HepG2 (cell line): ENCODE measurements around the gene CISD1. TPM values are rescaled to one million over a fixed set of nuclear protein-coding genes. Genes with fewer than 3 reads are reported as not detected.

ENCODE experiments used
- AGO1 ChIP-seq: fragments of 200-400 bp; formaldehyde crosslinking; IDR thresholded peaks from 2 replicates; pipeline ENCODE4 v1.6.1; 2017; ENCODE audit warnings: mild to moderate bottlenecking, low read depth, low read length, moderate library complexity; ENCODE audit not compliant: poor library complexity, severe bottlenecking
- ATF1 ChIP-seq: IDR thresholded peaks from 2 replicates; pipeline ENCODE4 v1.6.1; 2016; ENCODE audit warnings: mild to moderate bottlenecking, control low read depth
- ATF5 ChIP-seq: sonication (generic); formaldehyde crosslinking; IDR thresholded peaks from 2 replicates; pipeline ENCODE4 v1.4.0; 2020; ENCODE audit warnings: mild to moderate bottlenecking, low read depth, missing genetic modification reagents
- ELF1 ChIP-seq: sonication (generic); formaldehyde crosslinking; IDR thresholded peaks from 2 replicates; pipeline ENCODE4 v1.4.0; 2020; ENCODE audit warnings: missing genetic modification reagents
- FOSL1 ChIP-seq: sonication (generic); formaldehyde crosslinking; IDR thresholded peaks from 2 replicates; pipeline ENCODE4 v1.9.0; 2021; ENCODE audit warnings: missing genetic modification reagents, borderline replicate concordance
- GMEB1 ChIP-seq: sonication (generic); formaldehyde crosslinking; IDR thresholded peaks from 2 replicates; pipeline ENCODE4 v1.5.1; 2020; ENCODE audit warnings: missing genetic modification reagents, mild to moderate bottlenecking, borderline replicate concordance
- HCFC1 ChIP-seq: fragments of 150-350 bp; IDR thresholded peaks from 2 replicates; pipeline ENCODE4 v1.6.1; 2014; ENCODE audit warnings: low read depth, low read length
- HHEX ChIP-seq: IDR thresholded peaks from 2 replicates; pipeline ENCODE4 v1.6.1; 2016; ENCODE audit warnings: control low read depth
- HMG20B ChIP-seq: conservative IDR thresholded peaks from 2 replicates; pipeline ENCODE4 v1.6.1; 2016; ENCODE audit warnings: missing genetic modification reagents, missing compliant biosample characterization
- KIAA2018 ChIP-seq: sonication (generic); formaldehyde crosslinking; IDR thresholded peaks from 2 replicates; pipeline ENCODE4 v1.5.0; 2020; ENCODE audit warnings: mild to moderate bottlenecking, missing genetic modification reagents, borderline replicate concordance
- KMT2B ChIP-seq: IDR thresholded peaks from 2 replicates; pipeline ENCODE4 v1.6.1; 2016; ENCODE audit warnings: missing genetic modification reagents, missing compliant biosample characterization
- PAF1 ChIP-seq: IDR thresholded peaks from 2 replicates; pipeline ENCODE4 v1.6.1; 2016; ENCODE audit warnings: missing genetic modification reagents, missing compliant biosample characterization
- RBM22 ChIP-seq: fragments of 200-400 bp; formaldehyde crosslinking; optimal IDR thresholded peaks from 2 replicates; pipeline ENCODE3; 2017; ENCODE audit warnings: mild to moderate bottlenecking, low read length, moderate library complexity
- RXRB ChIP-seq: IDR thresholded peaks from 2 replicates; pipeline ENCODE4 v1.6.1; 2016; ENCODE audit warnings: borderline replicate concordance, missing genetic modification reagents, missing compliant biosample characterization
- SNAPC5 ChIP-seq: sonication (generic); formaldehyde crosslinking; IDR thresholded peaks from 2 replicates; pipeline ENCODE4 v1.8.1; 2023; ENCODE audit warnings: mild to moderate bottlenecking, missing genetic modification reagents, borderline replicate concordance
- ZNF234 ChIP-seq: sonication (generic); formaldehyde crosslinking; conservative IDR thresholded peaks from 2 replicates; pipeline ENCODE4 v1.5.1; 2020; ENCODE audit warnings: mild to moderate bottlenecking, missing genetic modification reagents
- ZNF598 ChIP-seq: sonication (generic); formaldehyde crosslinking; IDR thresholded peaks from 2 replicates; pipeline ENCODE4 v1.5.1; 2020; ENCODE audit warnings: mild to moderate bottlenecking, missing genetic modification reagents, borderline replicate concordance
- ZNF619 ChIP-seq: sonication (generic); formaldehyde crosslinking; IDR thresholded peaks from 2 replicates; pipeline ENCODE4 v1.4.0; 2020; ENCODE audit warnings: mild to moderate bottlenecking, missing genetic modification reagents
- ZNF678 ChIP-seq: sonication (generic); formaldehyde crosslinking; IDR thresholded peaks from 2 replicates; pipeline ENCODE4 v1.4.0; 2020; ENCODE audit warnings: mild to moderate bottlenecking, missing genetic modification reagents
- ZNF841 ChIP-seq: sonication (generic); formaldehyde crosslinking; IDR thresholded peaks from 2 replicates; pipeline ENCODE4 v1.8.1; 2023; ENCODE audit warnings: missing genetic modification reagents, borderline replicate concordance
- polyA plus RNA-seq, 8 experiments: library from polyadenylated mRNA; depleted of rRNA in 3 of 8; stranded (reverse) in 7 of 8; unstranded in 1 of 8; fragments of >200 nt; fragmentation: Illumina TruSeq in 4 of 8; extraction: Trizol in 4 of 8; gene quantifications; 2 replicates each; pipeline versions ENCODE4 v1.2.1 to v1.2.3, GENCODE V29; 2011 to 2016; ENCODE audit warnings: low read depth in 4 of 8, missing spikeins in 1 of 8, mixed read lengths in 1 of 8; ENCODE audit not compliant: insufficient read depth in 1 of 8
- total RNA-seq, 5 experiments: library from RNA; depleted of rRNA; stranded (reverse); fragments of >200 nt; fragmentation: Illumina TruSeq; extraction: Trizol; gene quantifications; 2 replicates each; pipeline ENCODE4 v1.2.3, GENCODE V29; 2016; ENCODE audit warnings: low read depth in 1 of 5

CISD1 gene
- total and polyA plus RNA-seq, 2 of the 13 experiments (the other 11 are each of a cell fraction or from before 2014, with no cell fraction given), result 63.4 to 78.9 TPM

- TF ChIP-seq KIAA2018 (CRISPR knock-in tag), result no peak
- TF ChIP-seq ZNF678 (CRISPR knock-in tag), result no peak
- TF ChIP-seq ELF1 (CRISPR knock-in tag), result 0 out of 2 replicates have a peak, but pooled peaks have one; percentile 23
- no peak for TF ChIP-seq SNAPC5 (CRISPR knock-in tag)
- TF ChIP-seq GMEB1 (CRISPR knock-in tag), result 0 out of 2 replicates have a peak, but pooled peaks have one; percentile 48
- TF ChIP-seq ZNF598 (CRISPR knock-in tag), result no peak
- no peak for TF ChIP-seq RXRB (CRISPR knock-in tag)
- no peak for TF ChIP-seq KMT2B
- TF ChIP-seq ZNF234 (CRISPR knock-in tag), result no peak
- TF ChIP-seq HCFC1, result no peak
- TF ChIP-seq AGO1, result no peak
- no peak for TF ChIP-seq HMG20B
- no peak for TF ChIP-seq PAF1 (CRISPR knock-in tag)
- no peak for TF ChIP-seq ATF1 (CRISPR knock-in tag)
- peak; percentile 56; the same call in 1 of the 2 replicates for TF ChIP-seq ZNF841
- no peak for TF ChIP-seq ATF5 (CRISPR knock-in tag)
- TF ChIP-seq ZNF619 (CRISPR knock-in tag), result no peak
- TF ChIP-seq FOSL1 (CRISPR knock-in tag), result no peak
- TF ChIP-seq HHEX (CRISPR knock-in tag), result no peak
- no peak for TF ChIP-seq RBM22
These were observed 1.1 kb upstream of the CISD1 start, which contains the start of gene IPMK (continued) for GRCh38 chr10:58267713-58268453.
